ENCODE results near the gene CDC37L1.
"Not testable (repeated sequence)": the region's sequence is repeated elsewhere in the genome, so short reads cannot be mapped to it uniquely, and the experiment has no call there.

The CDC37L1 gene

DNA sequence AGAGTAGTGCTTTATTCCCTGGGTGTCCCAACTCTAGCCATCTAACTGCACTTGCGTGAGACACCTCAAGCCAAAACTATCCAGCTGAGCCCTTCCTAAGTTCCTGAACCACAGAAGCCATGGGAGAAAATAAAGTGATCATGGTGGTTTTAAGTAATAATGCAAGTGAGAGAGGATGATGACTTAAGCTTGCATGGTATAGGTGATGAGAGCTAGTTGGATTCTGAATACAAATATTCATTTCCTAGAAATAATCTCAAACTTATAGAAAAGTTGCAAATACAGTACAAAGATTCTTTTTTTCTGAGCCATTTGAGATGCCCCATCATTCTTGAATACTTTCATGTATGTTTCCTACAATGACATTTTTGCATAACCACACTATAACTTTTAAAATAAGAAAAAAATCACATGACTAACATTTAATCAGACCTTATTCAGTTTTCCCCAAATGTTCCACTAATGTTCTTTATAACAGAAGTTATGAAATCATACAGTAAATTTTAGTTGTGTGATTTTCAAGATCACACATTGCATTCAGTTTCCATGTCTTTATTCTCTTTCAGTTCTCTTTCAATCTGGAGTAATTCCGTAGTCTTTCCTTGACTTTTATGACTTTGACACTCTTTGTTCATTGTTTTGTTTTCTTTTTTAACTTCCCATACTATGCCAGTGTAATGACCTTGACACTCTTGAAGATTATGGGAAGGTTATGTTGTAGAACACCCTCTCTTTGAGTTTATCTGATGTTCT lies 67.1 kb downstream of the CDC37L1 start:
- H3K36me3 Mint-ChIP-seq: no peaks in the 10 kb centered on the region
- H3K27ac Mint-ChIP-seq: no peak overlapping the region
- peaks cover 8% of the 10 kb centered on the region for H3K4me1 Mint-ChIP-seq
- ATAC-seq: no peak
- H3K9me3 Mint-ChIP-seq: no peaks in the 10 kb centered on the region
- H3K27me3 Mint-ChIP-seq: no peaks in the 10 kb centered on the region
- H3K4me3 Mint-ChIP-seq: no peak overlapping the region

- ATAC-seq: no peak
- Mint-ChIP-seq H3K9me3 (no peaks in the 10 kb centered on the region), H3K36me3 (no peaks in the 10 kb centered on the region), H3K27ac (no peak overlapping the region), H3K4me1 (no peaks in the 10 kb centered on the region), H3K4me3 (no peak overlapping the region), H3K27me3 (no peaks in the 10 kb centered on the region)
Observed at GRCh38 chr9:4748612-4749011, 69.2 kb downstream of the CDC37L1 start.

DNA sequence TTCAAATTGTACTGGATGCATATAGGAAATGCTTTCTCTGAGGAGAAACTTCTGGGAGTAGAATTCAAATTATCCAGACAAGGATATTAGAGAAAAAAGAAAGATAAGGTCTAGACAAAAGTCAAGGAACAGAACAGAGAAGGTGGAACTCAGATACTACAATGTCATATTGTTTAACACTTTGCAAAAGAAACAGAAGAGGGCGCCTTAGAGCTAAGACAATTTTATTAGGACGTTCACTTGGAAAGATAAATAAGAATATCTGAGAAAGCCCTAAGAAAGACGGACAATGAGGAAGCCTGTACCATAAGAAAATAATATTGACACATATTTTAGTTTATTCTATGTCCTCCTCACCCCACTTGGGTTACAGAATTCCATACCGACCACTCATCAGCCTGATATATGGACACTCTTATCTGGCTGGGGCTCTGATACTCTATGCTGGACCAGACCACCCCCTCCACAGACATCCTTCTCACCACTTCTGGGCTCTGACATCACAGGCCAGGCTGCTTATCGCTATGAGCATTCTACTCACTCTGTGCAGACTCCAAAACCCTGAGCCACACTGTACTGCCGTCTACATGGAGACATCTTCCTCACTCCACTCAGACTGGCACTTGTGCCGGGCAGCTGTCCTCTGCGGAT lies 70.8 kb downstream of the CDC37L1 start:
- H3K27me3 Mint-ChIP-seq: no peaks in the 10 kb centered on the region
- no peaks in the 10 kb centered on the region for H3K9me3 Mint-ChIP-seq
- H3K36me3 Mint-ChIP-seq: no peaks in the 10 kb centered on the region
- peaks cover 9% of the 10 kb centered on the region for H3K4me1 Mint-ChIP-seq
- no peak overlapping the region for H3K27ac Mint-ChIP-seq
- no peak overlapping the region for H3K4me3 Mint-ChIP-seq
- ATAC-seq: no peak

- H3K4me3 Mint-ChIP-seq, H3K9me3 Mint-ChIP-seq, H3K36me3 Mint-ChIP-seq, ATAC-seq, H3K27ac Mint-ChIP-seq, H3K27me3 Mint-ChIP-seq: not testable (repeated sequence)
- H3K4me1 Mint-ChIP-seq: peaks cover 16% of the 10 kb centered on the region
Observed at GRCh38 chr9:4754530-4754929, 75.2 kb downstream of the CDC37L1 start.

DNA sequence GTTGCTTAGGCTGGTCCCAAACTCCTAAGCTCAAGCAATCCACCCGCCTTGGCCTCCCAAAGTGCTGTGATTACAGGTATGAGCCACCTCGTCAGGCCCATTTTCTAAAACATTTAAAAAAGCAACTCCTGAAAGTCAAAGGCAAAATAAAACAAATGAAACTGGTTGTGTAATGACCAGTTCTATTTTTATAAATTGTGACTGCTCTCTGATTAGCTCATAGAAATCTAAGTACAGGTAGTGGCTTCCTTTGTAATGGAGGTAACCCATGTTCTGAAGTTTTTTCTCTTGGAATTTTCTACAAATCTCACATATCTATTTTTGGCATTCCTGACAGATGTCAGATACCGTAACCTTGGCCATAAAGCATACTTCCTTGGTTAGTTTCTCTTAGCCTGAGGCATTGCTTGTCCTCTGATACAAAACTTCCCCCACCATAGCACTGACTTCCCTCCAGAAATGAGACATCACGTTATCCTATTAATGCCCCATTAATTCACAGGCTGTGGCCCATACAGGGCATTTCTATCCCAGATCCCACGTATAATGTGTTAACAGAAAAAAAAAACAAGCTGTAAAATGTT lies 75.7 kb downstream of the CDC37L1 start:
- ATAC-seq: no peak
- Mint-ChIP-seq H3K27me3 (no peaks in the 10 kb centered on the region), H3K36me3 (no peaks in the 10 kb centered on the region), H3K4me3 (no peak overlapping the region), H3K27ac (no peak overlapping the region), H3K4me1 (peaks cover 19% of the 10 kb centered on the region), H3K9me3 (no peaks in the 10 kb centered on the region)

DNA sequence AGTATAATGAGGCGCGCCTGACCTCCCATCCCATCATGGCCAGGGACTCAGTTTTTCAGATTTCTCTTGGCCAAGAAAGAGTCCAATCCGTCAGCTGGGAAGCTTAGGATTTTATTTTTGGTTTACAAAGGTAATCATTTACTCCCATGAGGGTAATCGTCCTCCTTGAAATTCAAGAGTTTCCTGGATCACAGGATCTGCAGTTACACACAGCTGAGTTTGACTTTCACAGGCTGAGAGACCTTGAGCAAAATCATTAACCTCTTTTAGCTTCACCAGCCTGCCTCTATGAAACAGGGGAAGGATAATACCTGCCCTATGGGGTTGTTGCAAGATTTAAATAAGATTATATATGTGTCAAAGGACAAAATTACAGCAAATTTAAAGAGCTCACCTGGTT lies 77.1 kb downstream of the CDC37L1 start:
- Mint-ChIP-seq H3K27ac (no peak overlapping the region), H3K27me3 (no peaks in the 10 kb centered on the region), H3K9me3 (no peaks in the 10 kb centered on the region), H3K36me3 (no peaks in the 10 kb centered on the region), H3K4me3 (no peak overlapping the region), H3K4me1 (peaks cover 19% of the 10 kb centered on the region)
- no peak for ATAC-seq

Measured in stimulated activated memory B cell treated with anti-CD40 and anti-IgM and Interleukin-4, amounts not matched to agents 10 μg/mL and 1 μg/mL and 100 μg/mL, for 72 hours (primary cell).